AG09319 (cell line): ENCODE data around the gene KCNJ6.
"Not testable (repeated sequence)": the region's sequence is repeated elsewhere in the genome, so short reads cannot be mapped to it uniquely, and the experiment has no call there.

Experiments
- DNase-seq: peaks from one replicate; pipeline ENCODE4 v3.0.0-alpha.2; 2010; ENCODE audit warnings: low read depth; ENCODE audit errors: extremely low read depth
- TF ChIP-seq, protein P1 (sequence below): IDR thresholded peaks from 2 replicates; pipeline ENCODE4 v1.5.1; 2011; ENCODE audit warnings: low read depth, mild to moderate bottlenecking, inconsistent platforms, low read length, moderate library complexity

Gene KCNJ6

DNA sequence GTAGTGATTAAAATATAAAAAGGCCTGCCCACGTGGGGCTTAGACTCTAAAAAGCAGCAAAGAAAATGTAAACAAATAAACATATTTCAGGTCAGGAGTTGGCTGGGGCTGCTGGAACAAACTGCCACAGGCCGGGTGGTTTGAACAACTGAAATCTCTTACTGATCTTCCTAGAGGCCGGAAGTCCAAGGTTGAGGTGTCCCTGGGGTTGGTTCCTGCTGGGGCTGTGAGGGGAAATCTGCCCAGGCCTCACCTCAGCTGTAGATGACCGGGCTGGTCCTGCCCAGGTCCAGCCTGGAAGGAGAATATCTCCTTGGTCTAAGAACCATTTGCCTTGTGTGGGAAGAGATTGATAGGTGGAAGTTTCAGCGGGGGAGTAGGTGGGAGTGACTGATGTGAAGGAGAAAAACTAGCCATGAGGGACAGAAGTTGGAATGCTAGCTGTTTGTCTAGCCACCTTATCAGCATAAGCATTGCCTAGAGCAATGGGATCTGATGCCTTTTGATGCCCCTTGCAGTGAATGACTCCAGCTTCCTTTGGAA, 328.6 kb downstream of the KCNJ6 start:
- DNase-seq = no peak
- TF ChIP-seq, protein P1, sequence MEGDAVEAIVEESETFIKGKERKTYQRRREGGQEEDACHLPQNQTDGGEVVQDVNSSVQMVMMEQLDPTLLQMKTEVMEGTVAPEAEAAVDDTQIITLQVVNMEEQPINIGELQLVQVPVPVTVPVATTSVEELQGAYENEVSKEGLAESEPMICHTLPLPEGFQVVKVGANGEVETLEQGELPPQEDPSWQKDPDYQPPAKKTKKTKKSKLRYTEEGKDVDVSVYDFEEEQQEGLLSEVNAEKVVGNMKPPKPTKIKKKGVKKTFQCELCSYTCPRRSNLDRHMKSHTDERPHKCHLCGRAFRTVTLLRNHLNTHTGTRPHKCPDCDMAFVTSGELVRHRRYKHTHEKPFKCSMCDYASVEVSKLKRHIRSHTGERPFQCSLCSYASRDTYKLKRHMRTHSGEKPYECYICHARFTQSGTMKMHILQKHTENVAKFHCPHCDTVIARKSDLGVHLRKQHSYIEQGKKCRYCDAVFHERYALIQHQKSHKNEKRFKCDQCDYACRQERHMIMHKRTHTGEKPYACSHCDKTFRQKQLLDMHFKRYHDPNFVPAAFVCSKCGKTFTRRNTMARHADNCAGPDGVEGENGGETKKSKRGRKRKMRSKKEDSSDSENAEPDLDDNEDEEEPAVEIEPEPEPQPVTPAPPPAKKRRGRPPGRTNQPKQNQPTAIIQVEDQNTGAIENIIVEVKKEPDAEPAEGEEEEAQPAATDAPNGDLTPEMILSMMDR = no peak

DNA sequence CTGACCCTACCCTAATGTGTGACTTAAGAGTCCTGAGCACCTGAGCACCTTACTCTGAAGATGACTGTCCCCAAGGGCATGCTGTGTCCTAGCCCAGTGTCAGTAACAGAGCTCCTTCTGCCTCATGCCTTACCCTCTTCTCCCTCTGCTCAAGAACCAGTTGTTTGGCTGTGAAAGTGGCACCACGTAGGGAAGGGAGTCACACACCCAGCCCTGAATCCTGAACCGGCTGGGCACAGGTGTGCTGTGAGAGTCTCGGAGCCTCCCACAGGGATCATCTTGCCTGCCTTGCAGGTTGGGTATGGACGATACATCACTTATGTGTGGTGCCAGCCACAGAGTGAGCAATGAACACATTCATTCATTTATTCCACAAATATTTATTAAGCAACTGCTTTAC, 329.1 kb downstream of the KCNJ6 start:
- TF ChIP-seq, protein P1 = no peak

DNA sequence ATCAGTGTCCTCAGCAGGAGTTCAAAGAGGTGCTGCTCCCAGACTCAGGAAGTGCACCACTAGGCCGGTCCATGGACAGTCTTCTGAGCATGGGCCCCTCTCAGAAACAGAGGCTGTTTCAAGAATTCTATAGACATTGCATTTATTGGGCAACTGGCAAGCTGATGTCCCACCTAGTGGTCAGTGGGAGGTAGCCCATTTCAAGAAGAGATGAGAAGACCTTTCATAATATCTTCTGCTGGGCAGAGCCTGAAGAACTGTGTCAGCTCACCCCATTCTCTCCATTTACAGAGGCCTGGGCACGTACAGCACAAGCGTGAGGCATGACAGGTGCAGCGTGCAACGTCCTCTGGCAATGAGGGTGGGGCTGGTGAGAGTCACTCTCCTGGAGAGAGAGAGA, 333.7 kb downstream of the KCNJ6 start:
- DNase-seq = no peak
- TF ChIP-seq, protein P1 = peak; percentile 51

More for the DNA sequence above, 329.1 kb downstream of the KCNJ6 start:
- DNase-seq = no peak

DNA sequence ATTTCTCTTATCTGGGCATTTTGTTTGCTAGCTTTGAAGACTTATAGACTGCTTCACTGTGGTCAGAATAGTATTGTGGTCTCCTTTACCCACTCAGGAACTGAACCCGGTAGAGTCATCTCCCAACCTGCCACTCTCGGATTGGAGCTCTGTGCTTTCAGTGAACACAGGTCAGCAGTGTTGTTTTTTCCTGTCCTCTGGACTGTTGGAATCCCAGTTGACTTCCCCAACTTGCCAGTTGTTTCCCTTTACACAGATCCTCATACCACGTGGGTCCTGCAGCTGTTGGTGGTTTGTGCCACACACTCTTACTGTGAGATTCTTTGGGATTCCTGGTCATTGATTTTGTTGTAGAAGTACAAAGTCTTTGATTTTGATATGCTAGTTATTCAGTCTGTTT, 335.6 kb downstream of the KCNJ6 start:
- TF ChIP-seq, protein P1 = no peak
- no peak for DNase-seq

DNA sequence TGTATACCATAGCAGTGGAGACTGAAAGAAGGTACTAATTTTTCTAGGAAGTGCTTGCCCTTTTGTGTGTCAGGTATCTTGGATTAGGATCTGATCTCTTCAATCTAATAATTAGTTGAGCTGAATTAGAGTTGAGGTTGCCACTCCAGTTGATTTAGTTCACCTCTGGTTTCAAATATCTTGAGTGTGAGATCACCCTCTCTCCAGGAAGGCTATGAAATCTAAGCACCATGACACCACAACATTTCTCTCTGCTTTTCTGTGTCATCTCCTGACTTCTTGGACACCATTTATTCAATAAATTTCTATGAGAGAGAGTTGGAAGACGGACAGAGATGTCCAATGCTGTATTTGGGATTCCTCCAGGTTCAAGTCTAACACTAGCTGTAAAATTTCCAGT, 336.9 kb downstream of the KCNJ6 start:
- TF ChIP-seq, protein P1 = no peak
- DNase-seq = no peak

DNA sequence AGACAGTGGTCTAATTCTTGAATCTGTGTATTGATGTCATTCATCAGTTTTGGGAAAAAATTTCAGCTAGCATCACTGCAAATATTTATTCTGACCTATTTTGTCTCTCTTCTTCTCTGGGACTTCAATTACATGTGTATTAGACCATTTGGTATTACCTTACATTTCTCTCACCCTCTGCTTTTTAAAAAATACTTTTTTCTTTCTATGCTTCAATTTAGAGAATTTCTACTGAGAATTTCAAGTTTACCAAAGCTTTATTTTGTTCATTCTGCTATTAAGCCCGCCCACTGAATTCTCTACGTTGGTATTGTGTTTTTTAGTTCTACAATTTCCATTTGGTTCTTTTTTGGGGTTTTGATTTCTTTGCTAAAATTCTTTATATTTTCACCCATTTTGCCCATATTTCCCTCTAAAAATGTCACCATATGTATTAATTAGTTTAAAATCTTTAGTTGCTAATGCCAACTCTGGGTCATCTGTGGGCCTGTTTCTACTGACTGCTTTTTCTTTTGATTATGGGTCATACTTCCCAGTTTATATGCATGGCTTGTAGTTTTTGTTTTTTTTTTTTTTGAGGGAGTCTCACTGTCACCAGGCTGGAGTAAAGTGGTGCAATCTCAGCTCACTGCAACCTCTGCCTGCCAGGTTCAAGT, 337.7 kb downstream of the KCNJ6 start:
- no peak for DNase-seq
- TF ChIP-seq, protein P1 = no peak

DNA sequence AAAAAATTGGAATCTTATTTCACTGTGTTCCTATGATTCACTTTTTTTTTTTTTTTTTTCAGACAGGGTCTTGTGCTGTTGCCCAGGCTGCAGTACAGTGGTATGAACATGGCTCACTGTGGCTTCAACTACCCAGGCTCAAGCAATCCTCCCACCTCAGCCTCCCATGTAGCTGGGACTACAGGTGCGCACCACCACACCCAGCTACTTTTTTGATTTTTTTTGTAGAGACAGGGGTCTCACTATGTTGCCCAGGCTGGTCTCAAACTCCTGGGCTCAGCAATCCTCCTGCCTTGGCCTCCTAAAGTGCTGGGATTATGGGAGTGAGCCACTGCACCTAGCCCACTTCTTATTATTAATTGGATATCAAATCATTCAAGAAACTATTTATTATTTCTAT, 339.3 kb downstream of the KCNJ6 start:
- not testable (repeated sequence) for DNase-seq

DNA sequence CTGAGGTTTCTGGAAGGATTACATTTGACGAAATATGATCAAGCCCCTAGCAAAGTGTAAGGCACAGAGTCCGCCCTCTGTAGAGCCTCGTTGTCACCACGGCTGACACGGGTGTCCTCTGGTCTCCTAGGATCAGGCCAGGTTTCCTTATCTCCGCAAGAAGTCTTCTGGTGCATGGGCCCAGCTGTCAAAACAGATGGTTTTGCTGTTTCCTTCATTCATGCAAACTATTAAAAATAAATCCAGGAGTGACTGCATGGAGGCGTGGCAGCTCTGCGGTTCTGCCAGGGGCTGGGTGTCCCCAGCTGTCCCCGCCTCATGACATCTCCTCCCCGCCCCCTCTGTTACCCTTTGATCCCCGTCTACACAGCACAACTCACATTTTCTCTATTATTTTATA, 340.7 kb downstream of the KCNJ6 start:
- no peak for DNase-seq
- TF ChIP-seq, protein P1 = no peak
